ENCODE results near the gene TBC1D10B.

TBC1D10B gene

DNA sequence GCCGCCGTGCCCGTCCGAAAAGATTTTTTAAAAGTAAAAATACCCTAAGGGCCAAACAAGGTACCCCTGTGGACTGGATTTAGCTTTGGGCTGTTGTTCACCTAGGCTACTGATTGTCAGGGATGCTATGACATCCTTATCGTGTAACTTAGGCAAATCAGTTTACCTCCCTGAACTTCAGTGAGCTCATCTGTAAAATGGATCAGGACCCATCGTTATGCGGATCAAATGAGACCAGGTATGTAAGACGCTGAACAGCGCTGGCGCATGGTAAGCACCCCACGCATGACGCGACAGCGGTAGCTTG lies 36.5 kb upstream of the TBC1D10B start:
- Mint-ChIP-seq H3K27ac (peak overlapping the region; percentile 94), H3K4me3 (peak overlapping the region; percentile 87)

GRCh38 chr16:30401768-30402425 lies 31.6 kb upstream of the TBC1D10B start:
- Mint-ChIP-seq H3K4me1 (peaks cover 34% of the 10 kb centered on the region), H3K4me3 (peak overlapping the region; percentile 83), H3K36me3 (ENCODE audit: low read depth) (peaks cover 6% of the 10 kb centered on the region), H3K27ac (peak overlapping the region; percentile 100), H3K27me3 (ENCODE audit: low read depth, poor library complexity) (peaks cover 2% of the 10 kb centered on the region), H3K9me3 (no peaks in the 10 kb centered on the region)
- TF ChIP-seq, protein P1, sequence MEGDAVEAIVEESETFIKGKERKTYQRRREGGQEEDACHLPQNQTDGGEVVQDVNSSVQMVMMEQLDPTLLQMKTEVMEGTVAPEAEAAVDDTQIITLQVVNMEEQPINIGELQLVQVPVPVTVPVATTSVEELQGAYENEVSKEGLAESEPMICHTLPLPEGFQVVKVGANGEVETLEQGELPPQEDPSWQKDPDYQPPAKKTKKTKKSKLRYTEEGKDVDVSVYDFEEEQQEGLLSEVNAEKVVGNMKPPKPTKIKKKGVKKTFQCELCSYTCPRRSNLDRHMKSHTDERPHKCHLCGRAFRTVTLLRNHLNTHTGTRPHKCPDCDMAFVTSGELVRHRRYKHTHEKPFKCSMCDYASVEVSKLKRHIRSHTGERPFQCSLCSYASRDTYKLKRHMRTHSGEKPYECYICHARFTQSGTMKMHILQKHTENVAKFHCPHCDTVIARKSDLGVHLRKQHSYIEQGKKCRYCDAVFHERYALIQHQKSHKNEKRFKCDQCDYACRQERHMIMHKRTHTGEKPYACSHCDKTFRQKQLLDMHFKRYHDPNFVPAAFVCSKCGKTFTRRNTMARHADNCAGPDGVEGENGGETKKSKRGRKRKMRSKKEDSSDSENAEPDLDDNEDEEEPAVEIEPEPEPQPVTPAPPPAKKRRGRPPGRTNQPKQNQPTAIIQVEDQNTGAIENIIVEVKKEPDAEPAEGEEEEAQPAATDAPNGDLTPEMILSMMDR (IDR thresholded peaks at IDR 0.05) = no peak
- DNase-seq = no peak

More for the DNA sequence above, 36.5 kb upstream of the TBC1D10B start:
- TF ChIP-seq, protein P1 (IDR thresholded peaks at IDR 0.05) = no peak
- no peaks in the 10 kb centered on the region for H3K9me3 Mint-ChIP-seq
- peaks cover 29% of the 10 kb centered on the region for H3K4me1 Mint-ChIP-seq
- peaks cover 11% of the 10 kb centered on the region for H3K36me3 Mint-ChIP-seq (ENCODE audit: low read depth)
- H3K27me3 Mint-ChIP-seq (ENCODE audit: low read depth, poor library complexity) = peaks cover 2% of the 10 kb centered on the region
- DNase-seq = no peak

DNA sequence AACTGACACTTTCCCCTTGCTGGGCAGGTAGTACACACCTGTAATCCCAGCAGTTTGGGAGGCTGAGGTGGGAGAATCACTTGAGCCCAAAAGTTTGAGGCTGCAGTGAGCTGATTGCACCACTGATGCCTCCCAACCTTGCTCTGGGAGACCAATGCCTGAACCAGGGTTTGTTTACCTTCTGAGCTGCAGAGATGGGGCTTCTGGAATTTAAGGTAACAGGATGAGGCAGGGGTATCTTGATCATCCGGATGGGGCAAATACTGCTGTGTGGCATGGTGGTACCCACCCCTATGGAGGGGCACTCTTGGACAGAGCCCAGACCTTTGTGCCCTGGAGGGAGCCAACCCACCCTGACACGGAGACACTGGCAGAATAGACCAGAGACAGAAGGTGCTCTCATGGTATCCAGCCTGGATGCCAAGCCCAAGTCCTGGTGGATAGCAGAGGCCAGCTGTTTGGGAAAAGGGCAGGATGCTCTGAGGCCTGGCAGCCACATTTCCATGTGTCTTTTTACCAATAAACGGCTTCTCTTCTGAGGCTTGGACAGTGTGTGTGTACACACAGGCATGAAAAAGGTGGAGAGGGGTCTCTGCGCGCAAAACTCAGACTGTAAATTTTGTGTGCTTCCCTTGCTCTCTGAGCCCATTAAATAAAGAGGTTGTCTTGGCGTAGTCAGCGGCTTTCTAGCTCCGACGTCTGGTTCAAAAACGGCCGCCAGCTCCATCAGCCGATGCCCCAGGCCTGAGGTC lies 29.3 kb upstream of the TBC1D10B start:
- Mint-ChIP-seq H3K36me3 (ENCODE audit: low read depth) (peaks cover 6% of the 10 kb centered on the region), H3K4me3 (peak overlapping the region; percentile 83), H3K27ac (peak overlapping the region; percentile 100), H3K4me1 (peaks cover 45% of the 10 kb centered on the region), H3K27me3 (ENCODE audit: low read depth, poor library complexity) (peaks cover 2% of the 10 kb centered on the region), H3K9me3 (no peaks in the 10 kb centered on the region)
- TF ChIP-seq, protein P1 (IDR thresholded peaks at IDR 0.05) = no peak
- DNase-seq = no peak

GRCh38 chr16:30398661-30399434 lies 28.6 kb upstream of the TBC1D10B start:
- DNase-seq = no peak
- Mint-ChIP-seq H3K4me1 (peaks cover 53% of the 10 kb centered on the region), H3K9me3 (no peaks in the 10 kb centered on the region), H3K27ac (peak overlapping the region; percentile 100), H3K27me3 (ENCODE audit: low read depth, poor library complexity) (peaks cover 2% of the 10 kb centered on the region), H3K4me3 (peak overlapping the region; percentile 83), H3K36me3 (ENCODE audit: low read depth) (peaks cover 6% of the 10 kb centered on the region)
- TF ChIP-seq, protein P1 (IDR thresholded peaks at IDR 0.05) = no peak

GRCh38 chr16:30397776-30398660 lies 27.7 kb upstream of the TBC1D10B start:
- Mint-ChIP-seq H3K27ac (no peak overlapping the region), H3K4me3 (no peak overlapping the region), H3K36me3 (ENCODE audit: low read depth) (peaks cover 6% of the 10 kb centered on the region), H3K4me1 (peaks cover 58% of the 10 kb centered on the region), H3K9me3 (no peaks in the 10 kb centered on the region), H3K27me3 (ENCODE audit: low read depth, poor library complexity) (peaks cover 2% of the 10 kb centered on the region)
- DNase-seq = no peak
- TF ChIP-seq, protein P1 (IDR thresholded peaks at IDR 0.05) = no peak

Measured in nephron progenitor cell (in vitro differentiated cells).